ENCODE measurements around the gene MTMR3.

DNA sequence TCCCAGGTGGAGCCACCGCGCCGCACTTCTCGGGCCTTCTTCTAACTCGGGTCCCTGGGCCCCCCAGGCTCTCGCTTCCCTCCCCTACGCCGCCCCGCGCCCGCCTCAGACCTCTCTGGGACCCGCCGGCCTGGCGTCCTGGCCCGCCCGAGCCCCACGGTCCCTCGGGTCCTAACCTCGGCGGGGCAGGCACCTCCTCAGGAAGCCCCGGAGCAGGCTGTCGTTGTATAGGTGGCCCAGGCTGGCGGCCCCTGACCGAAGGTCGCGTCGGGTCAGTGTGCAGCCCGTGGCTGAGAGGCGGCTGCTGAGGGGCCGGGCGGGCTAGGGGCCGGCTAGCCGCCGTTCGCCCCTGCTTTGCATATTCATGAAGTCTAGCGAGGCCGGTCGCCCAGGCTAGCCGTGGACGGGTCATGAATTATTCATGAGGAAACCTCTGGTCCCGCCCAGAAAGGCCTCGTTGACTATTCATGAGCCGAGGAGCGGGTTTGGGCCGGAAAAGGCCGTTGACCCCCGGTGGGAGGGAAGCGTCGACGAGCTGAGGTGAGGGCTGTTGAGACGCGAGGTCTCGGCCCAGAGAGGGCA lies 197.1 kb downstream of the MTMR3 start, which contains the start of gene HORMAD2:
- no peak for TF ChIP-seq POLR2A (IDR thresholded peaks at IDR 0.05; ENCODE audit: low read depth, low read length)
- no peak for TF ChIP-seq TAF1 (IDR thresholded peaks at IDR 0.05; ENCODE audit: borderline replicate concordance, low read depth, low read length)
- no peak for TF ChIP-seq POLR2AphosphoS5 (IDR thresholded peaks at IDR 0.05; ENCODE audit: low read depth, low read length)

Measured in GM12892 (cell line).